Stimulated activated CD8-positive, alpha-beta memory T cell treated with anti-CD3 and anti-CD28 coated beads, Interleukin-12 subunit alpha, Interleukin-12 subunit beta, amount 100 ng/mL, for 1 hour (primary cell): ENCODE data around the gene ACTL8.

Source experiments
- DNase-seq: peaks from one replicate; pipeline ENCODE4 v3.0.0-alpha.2; 2020; ENCODE audit warnings: low read depth

ACTL8 gene

DNA sequence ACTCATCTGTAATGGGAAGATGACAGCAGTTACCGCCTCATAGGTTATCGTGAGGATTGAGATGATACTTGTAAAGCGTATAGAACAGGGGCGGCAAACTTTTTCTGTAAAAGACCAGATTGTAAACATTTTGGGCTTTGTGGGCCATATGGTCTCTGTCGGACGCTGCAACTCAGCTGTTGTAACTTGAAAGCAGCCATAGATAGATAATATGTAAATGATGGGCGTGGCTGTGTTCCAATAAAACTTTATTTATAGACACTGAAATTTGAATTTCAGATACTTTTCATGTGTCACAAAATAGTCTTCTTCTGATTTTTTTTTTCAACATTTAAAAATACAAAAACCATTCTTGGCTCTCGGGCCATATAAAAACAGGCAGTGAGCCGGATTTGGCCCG, 15.8 kb downstream of the ACTL8 start:
- no peak for DNase-seq

GRCh38 chr1:17772615-17773212, 17.6 kb downstream of the ACTL8 start:
- no peak for DNase-seq

DNA sequence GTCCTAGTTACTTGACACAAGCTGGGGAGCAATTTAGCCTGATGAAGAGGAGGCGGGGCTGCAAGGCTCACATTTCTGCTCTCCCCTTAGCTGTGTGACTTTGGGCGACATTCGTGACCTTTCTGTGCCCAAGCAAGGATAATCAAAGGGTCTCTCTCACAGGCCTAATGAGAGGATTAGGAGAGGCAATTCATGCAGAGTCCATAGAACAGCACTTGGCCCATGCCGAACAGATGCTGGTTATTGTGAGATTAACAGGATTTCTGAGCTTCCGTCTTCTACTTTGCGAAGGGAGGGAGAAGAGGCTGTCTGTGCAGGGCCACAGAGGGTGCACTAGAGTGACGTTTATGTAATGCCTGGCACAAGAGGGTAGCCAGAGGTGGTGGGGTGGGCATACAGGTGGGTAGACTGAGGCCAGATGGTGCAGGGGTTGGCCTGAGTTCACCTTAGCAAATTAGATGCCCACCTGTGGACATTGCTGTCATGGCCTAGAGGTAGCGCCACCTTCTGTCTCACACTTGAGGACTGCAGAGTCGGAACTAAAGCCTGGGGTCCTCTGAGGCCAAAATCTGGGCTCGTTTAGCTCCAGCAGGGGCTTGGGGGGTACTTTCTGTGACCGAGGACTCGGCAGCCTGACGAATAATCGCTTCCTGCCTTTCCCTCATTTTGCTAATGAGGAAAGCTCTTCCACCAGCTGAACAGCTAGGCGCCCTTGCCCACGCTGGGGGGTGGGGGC, 18.6 kb downstream of the ACTL8 start:
- no peak for DNase-seq

GRCh38 chr1:17774452-17774851, 19.3 kb downstream of the ACTL8 start:
- no peak for DNase-seq

GRCh38 chr1:17775796-17776195, 20.7 kb downstream of the ACTL8 start:
- no peak for DNase-seq

DNA sequence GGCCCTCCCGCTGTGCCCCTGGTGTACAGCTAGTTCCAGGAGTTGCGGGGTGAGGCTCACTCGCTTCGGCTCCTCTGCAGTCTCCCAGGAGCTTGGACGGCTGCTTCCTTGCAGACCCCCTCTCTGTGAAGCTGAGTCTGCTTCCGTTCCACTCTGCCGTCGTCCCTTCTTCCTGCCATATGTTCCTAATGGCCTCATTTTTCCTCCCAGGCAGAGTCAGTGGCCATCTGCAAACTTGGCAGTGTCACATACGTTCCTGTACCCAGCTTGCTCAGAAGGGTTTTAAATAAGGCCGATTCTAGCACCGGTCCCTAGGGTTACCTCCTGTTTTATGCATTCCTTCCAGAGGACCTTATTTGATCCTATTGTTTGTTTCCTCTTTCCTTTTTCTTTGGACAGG, 21.3 kb downstream of the ACTL8 start:
- DNase-seq, result no peak

GRCh38 chr1:17777330-17777729, 22.2 kb downstream of the ACTL8 start:
- DNase-seq, result no peak

GRCh38 chr1:17777818-17778217, 22.7 kb downstream of the ACTL8 start:
- DNase-seq, result no peak

- DNase-seq, result no peak
Measured at GRCh38 chr1:17780916-17781315, 25.8 kb downstream of the ACTL8 start.

GRCh38 chr1:17789926-17790325, 34.8 kb downstream of the ACTL8 start:
- DNase-seq, result no peak

DNA sequence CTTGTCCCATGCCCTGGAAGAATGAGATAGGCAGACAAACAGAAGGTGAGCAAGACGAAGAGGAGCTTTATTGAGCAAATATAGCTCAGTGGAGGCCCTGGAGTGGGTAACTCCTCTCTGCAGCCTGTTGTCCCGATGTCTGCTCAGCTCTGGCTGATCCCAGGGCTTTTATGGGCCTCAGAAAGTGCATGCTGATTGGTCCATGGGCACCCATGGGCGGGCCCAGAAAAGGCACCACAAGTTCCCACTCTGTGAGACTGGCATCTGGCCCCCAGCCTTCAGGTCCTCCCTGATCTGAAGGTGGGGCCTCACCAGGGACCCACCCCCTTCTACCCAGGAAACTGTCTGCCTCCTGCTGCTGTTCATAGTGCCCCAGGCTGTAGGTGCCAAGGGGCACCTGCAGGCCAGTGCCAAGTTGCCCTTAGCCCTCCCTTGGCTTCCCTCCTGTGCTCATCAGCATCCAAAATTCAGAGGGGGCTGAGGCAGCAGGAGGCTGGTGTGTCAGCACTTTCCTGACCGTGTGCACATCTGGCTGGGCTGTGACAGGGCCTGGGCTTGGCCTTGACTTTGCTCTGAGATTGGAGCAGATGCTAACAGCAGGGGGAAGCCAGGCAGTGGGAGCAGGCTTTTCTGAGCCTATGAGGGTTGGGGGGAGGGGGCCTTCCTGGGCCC, 35.4 kb downstream of the ACTL8 start:
- no peak for DNase-seq

DNA sequence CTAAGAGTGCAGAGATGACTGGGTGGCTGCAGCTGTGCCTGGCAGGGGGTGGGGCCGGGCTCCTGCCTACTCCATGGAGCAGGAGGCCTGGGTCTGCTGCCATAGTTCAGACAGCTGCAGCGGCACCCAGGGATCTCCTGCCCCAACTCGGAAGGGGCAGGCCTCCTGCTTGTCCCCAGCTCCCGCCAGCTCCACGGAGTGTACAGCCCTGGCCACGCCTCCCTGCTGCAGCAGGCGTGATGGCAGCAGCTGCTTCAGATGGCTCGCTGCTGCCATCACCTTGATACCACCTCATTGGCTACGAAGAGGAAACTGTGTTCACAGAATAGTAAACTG, 35.9 kb downstream of the ACTL8 start:
- DNase-seq, result no peak

GRCh38 chr1:17791480-17791879, 36.3 kb downstream of the ACTL8 start:
- no peak for DNase-seq

- no peak for DNase-seq
Measured at GRCh38 chr1:17792421-17792820, 37.3 kb downstream of the ACTL8 start.

GRCh38 chr1:17795081-17795809, 40.1 kb downstream of the ACTL8 start:
- DNase-seq, result no peak

DNA sequence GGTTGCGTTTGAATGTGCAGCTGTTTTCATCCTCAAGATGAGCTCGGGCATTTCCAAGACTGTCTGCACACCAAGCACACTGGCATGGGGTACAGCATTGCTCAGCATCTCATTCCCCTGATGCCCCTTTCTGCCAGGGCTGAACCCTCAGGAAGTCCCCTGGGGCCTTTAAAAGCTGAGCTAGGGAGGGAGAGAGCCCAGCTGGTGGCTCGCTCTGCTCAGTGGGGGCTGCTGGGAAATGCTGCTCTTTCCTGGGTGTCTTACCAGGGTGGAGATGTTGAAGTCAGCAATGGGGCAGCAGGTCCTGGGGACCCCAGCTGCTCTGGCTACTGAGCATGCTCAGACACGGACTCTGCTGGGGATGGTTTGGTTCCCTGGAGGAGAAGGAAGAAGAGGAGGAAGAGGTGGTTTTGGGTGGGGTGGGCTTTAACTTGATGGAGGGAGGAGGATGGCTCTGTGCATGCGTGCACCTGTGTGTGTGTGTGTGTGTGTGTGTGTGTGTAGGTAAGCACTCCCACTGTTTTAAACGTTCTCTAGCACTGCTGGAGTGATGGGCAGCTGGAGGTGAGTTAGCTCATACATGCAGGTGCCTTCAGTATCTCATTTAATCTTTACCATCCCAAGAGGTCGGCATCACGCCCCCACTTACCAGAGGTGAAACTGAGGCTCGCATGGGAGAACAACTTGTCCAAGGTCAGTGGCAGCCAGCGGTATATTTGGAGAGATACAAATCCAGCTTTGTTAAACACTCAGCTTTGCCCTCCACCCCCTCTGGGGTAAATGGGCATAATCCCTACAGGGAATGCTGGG, 40.9 kb downstream of the ACTL8 start:
- no peak for DNase-seq

DNA sequence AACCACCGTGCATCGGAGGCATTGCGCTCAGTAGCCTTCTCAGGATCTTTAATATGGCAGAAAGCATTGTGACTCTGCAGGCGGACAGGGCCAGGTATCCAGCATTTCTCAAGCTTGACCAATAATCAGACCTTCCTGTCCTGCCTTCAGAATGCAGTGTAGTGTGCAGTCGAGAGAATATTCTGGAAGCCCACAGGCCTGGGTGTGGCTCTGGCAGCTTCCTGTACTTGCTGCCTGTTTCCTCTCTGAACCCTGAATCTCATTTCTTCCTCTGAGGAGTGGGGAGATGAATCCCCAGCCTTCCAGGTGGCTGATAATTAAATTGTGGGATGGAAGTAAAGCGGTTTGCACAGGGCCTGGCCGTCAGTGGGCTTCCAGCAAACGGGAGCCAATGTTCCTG, 42.3 kb downstream of the ACTL8 start:
- DNase-seq, result no peak

GRCh38 chr1:17798011-17798410, 42.9 kb downstream of the ACTL8 start:
- no peak for DNase-seq

DNA sequence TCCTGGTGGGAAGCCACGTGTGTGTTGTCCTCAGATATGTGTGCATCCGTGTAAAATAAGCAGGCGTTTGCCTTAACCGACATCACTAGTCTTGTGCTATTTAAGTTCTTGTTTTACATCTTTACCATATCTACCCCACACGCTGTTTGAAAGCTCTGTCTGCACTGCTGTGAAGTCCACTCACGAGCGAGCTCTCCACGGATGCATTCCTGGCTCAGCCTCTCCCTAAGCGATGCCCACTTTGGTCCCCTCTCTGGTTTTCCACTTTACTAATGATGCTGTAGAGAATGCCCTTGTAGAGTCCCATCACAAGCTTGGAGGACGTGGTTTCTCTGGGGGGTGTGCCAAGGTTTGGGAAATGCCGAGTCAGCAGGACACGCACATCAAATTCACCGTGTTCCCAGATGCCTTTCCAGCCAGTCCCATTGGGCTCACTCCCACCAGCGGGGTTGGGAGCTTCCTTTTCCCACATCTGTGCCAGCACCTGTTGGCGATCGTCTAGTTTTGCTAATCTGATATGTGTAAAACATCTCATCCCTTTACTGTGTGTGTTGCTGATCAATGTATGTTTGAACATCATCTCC, 43.8 kb downstream of the ACTL8 start:
- DNase-seq, result no peak

GRCh38 chr1:17799642-17800041, 44.5 kb downstream of the ACTL8 start:
- DNase-seq, result no peak

- no peak for DNase-seq
Measured at GRCh38 chr1:17802164-17802563, 47.0 kb downstream of the ACTL8 start.

- DNase-seq, result no peak
Measured at GRCh38 chr1:17802945-17803344, 47.8 kb downstream of the ACTL8 start.
